SHP77 treated with DMSO at 0.1 percent for 48 hours (cell line): ENCODE data around the gene ACO2.
"Not testable (repeated sequence)": the region's sequence is repeated elsewhere in the genome, so short reads cannot be mapped to it uniquely, and the experiment has no call there.

Source experiments
- DNase-seq: peaks from one replicate; lab custom pipeline; 2025; lab: John Stamatoyannopoulos, UW

The ACO2 gene

GRCh38 chr22:41540365-41540764 lies 71.4 kb downstream of the ACO2 start:
- DNase-seq = no peak

GRCh38 chr22:41541484-41541883 lies 72.6 kb downstream of the ACO2 start:
- no peak for DNase-seq

GRCh38 chr22:41542224-41542623 lies 73.3 kb downstream of the ACO2 start:
- DNase-seq = no peak

- DNase-seq = peak; percentile 95
Measured at GRCh38 chr22:41543854-41544670, 75.1 kb downstream of the ACO2 start, which contains the start of gene POLR3H. TSS of gene POLR3H (minus strand) at chr22:41544470. CDS start at chr22:41544101, 369 bp downstream.

GRCh38 chr22:41544671-41545476 lies 76.0 kb downstream of the ACO2 start:
- DNase-seq = no peak

- no peak for DNase-seq
Measured at GRCh38 chr22:41548830-41549211, 79.9 kb downstream of the ACO2 start.

GRCh38 chr22:41550952-41551491 lies 82.1 kb downstream of the ACO2 start:
- DNase-seq = no peak

- DNase-seq = no peak
Measured at GRCh38 chr22:41551877-41552582, 83.1 kb downstream of the ACO2 start.

- peak; percentile 12 for DNase-seq
Measured at GRCh38 chr22:41555325-41555982, 86.5 kb downstream of the ACO2 start.

GRCh38 chr22:41556561-41556960 lies 87.6 kb downstream of the ACO2 start:
- DNase-seq = no peak

- DNase-seq = peak; percentile 46
Measured at GRCh38 chr22:41557401-41558240, 88.7 kb downstream of the ACO2 start.

GRCh38 chr22:41558241-41558630 lies 89.3 kb downstream of the ACO2 start:
- not testable (repeated sequence) for DNase-seq

GRCh38 chr22:41560095-41560471 lies 91.2 kb downstream of the ACO2 start:
- no peak for DNase-seq

GRCh38 chr22:41561335-41561734 lies 92.4 kb downstream of the ACO2 start:
- DNase-seq = no peak

- DNase-seq = no peak
Measured at GRCh38 chr22:41561788-41562187, 92.9 kb downstream of the ACO2 start.

- DNase-seq = no peak
Measured at GRCh38 chr22:41562461-41562860, 93.5 kb downstream of the ACO2 start.

- DNase-seq = no peak
Measured at GRCh38 chr22:41563051-41563711, 94.3 kb downstream of the ACO2 start.

GRCh38 chr22:41564563-41564962 lies 95.6 kb downstream of the ACO2 start:
- no peak for DNase-seq

GRCh38 chr22:41565403-41566054 lies 96.6 kb downstream of the ACO2 start:
- DNase-seq = no peak

GRCh38 chr22:41567512-41567768 lies 98.5 kb downstream of the ACO2 start:
- no peak for DNase-seq
